Kasumi-1 (cell line): Measurements from ENCODE around the gene PPFIA4.
A peak's percentile ranks its signal among the peaks of the same experiment; 100 is the strongest.
"Not testable (repeated sequence)": the region's sequence is repeated elsewhere in the genome, so short reads cannot be mapped to it uniquely, and the experiment has no call there.

Experiments
- DNase-seq, 2 experiments: peaks; one replicate each; lab custom pipeline; 2025; lab: John Stamatoyannopoulos, UW

The PPFIA4 gene

GRCh38 chr1:203017061-203017460 is 9.2 kb upstream of the PPFIA4 start:
- DNase-seq, result no peak

- no peak for DNase-seq
These were observed 8.6 kb upstream of the PPFIA4 start for GRCh38 chr1:203017692-203018091.

- not testable (repeated sequence) for DNase-seq
These were observed 3.4 kb upstream of the PPFIA4 start for GRCh38 chr1:203022855-203023254.

- DNase-seq, result no peak
These were observed 633 bp upstream of the PPFIA4 start for GRCh38 chr1:203025686-203026030.

GRCh38 chr1:203026666-203027663 is 674 bp downstream of the PPFIA4 start:
- DNase-seq, result no peak

GRCh38 chr1:203028067-203028783 is 1.9 kb downstream of the PPFIA4 start:
- DNase-seq, result no peak

- no peak for DNase-seq
These were observed 2.7 kb downstream of the PPFIA4 start for GRCh38 chr1:203028784-203029553.

- peak; percentile 31 to 55 for DNase-seq
These were observed 5.2 kb downstream of the PPFIA4 start for GRCh38 chr1:203031467-203031866.

GRCh38 chr1:203033287-203033686 is 7.0 kb downstream of the PPFIA4 start:
- DNase-seq, result no peak

GRCh38 chr1:203033917-203034316 is 7.6 kb downstream of the PPFIA4 start:
- no peak for DNase-seq

- no peak for DNase-seq
These were observed 8.3 kb downstream of the PPFIA4 start for GRCh38 chr1:203034422-203035110.

GRCh38 chr1:203035111-203036000 is 9.1 kb downstream of the PPFIA4 start:
- no peak for DNase-seq

GRCh38 chr1:203036135-203036534 is 9.8 kb downstream of the PPFIA4 start:
- no peak for DNase-seq

- DNase-seq, result no peak
These were observed 10.2 kb downstream of the PPFIA4 start for GRCh38 chr1:203036537-203036936.

- no peak for DNase-seq
These were observed 11.4 kb downstream of the PPFIA4 start for GRCh38 chr1:203037509-203038190.

- DNase-seq, result peak; percentile 21 to 36
These were observed 12.0 kb downstream of the PPFIA4 start for GRCh38 chr1:203038217-203038741.

GRCh38 chr1:203038891-203039608 is 12.8 kb downstream of the PPFIA4 start:
- peak; percentile 83 to 86 for DNase-seq

- peak; percentile 16 to 26 for DNase-seq
These were observed 13.6 kb downstream of the PPFIA4 start for GRCh38 chr1:203039609-203040512.
